C4-2B (cell line): ENCODE data around the gene PHKA2.

Experiments
- CTCF ChIP-seq: fragments of 450-650 bp; conservative IDR thresholded peaks from 2 replicates; pipeline ENCODE4 v1.5.1; 2017; ENCODE audit warnings: mild to moderate bottlenecking
- ZFX ChIP-seq: fragments of 450-650 bp; IDR thresholded peaks from 2 replicates; pipeline ENCODE4 v1.6.1; 2017

- TF ChIP-seq CTCF (no peak), ZFX (no peak)
These were observed 111.9 kb downstream of the PHKA2 start for GRCh38 chrX:18871970-18872369.
